GM18502 (cell line): ENCODE data around the gene NR3C2.

Experiments used
- ATAC-seq: cut with Tn5 transposase; IDR thresholded peaks from one replicate; pipeline ENCODE4 v1.9.1; 2021; ENCODE audit warnings: mild to moderate bottlenecking; ENCODE audit not compliant: unreplicated experiment, poor library complexity

Gene NR3C2

DNA sequence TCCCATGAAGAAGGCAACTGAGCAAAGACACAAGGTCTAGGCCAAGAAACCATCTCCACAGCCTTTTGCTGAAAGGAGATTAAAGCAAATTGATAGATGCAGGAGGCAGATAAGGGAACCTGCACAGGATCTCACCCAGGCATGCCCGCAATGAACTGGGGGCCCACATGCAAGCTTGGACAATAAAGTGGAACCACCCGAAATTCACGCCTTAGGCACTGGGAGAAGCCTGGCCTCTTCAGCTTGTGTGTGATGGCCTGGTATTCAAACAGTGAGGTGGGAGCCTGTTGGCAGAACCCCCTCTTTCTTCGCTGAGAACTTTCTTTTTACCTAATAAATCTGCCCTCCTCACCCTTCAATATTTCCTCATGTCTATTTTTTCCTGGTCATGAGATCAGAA lies 213.2 kb downstream of the NR3C2 start:
- no peak for ATAC-seq

DNA sequence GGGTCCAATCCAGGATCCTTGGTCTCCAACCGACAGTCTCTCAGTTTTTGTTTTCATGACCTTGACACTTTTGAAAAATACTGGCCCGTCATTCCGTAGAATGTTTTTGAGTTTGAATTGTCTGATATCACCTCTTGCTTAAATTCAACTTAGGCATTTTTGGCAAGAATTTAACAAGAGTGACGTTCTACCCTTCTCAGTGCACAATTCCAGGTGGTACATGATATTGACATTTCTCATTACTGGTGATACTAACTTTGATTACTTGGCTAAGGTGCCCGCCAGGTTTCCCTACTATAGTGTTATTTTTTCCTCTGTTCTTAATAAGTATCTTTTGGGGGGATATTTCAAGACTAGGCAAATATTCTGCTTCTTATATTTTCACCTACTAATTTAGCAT lies 215.1 kb downstream of the NR3C2 start:
- no peak for ATAC-seq

DNA sequence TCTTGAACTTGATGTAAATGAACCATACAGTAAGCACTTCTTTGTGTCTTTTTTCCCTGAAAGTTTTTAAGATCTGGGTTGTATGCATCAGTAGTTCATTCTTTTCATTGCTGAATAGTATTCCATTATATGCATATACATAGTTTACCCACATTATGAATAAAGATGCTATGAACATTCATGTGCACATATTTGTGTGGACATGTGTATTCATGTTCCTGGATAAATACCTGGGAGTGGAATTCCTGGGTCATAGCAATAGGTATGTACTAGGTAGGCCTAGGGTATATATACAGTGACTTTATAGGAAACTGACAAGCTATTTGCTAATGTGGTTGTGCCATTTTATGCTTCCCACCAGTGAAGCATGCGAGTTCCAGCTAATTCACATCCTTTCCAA lies 215.9 kb downstream of the NR3C2 start:
- no peak for ATAC-seq

DNA sequence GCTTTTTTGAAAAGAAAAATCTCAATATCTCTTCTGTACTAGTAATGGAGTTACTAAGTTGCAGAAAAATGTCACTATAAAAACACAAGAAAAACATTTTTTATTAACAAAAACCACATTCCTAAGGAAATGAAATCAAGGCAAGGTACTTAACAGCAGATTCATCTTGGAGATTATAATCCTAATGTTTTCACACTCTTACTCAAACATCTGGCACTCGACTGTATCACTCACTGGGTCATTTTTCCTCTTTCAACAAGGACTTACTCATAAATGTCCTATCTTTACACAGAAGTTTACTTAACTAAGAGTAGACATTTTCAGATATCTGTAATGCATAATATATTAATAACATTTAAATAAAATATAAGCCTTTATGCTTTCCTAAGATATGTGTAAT lies 216.6 kb downstream of the NR3C2 start:
- ATAC-seq = no peak

DNA sequence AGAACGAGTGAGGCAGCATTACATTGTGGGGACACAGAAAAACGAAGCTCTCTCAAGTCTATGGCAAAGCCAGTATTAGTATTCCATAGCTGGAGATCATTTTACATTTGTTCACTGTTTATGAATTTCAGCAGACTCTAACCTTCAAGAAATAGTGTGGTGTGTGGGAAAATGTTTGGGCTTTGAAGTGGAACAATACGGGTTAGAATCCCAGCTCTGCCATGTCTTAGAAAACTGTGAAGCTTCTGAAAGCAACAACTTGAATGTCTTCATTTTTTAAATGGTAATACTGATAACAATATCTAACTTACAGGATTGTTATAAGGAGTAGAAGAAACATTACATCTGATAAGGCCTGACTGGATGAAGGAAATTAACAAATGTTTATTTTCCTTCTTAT lies 217.7 kb downstream of the NR3C2 start:
- ATAC-seq = no peak

DNA sequence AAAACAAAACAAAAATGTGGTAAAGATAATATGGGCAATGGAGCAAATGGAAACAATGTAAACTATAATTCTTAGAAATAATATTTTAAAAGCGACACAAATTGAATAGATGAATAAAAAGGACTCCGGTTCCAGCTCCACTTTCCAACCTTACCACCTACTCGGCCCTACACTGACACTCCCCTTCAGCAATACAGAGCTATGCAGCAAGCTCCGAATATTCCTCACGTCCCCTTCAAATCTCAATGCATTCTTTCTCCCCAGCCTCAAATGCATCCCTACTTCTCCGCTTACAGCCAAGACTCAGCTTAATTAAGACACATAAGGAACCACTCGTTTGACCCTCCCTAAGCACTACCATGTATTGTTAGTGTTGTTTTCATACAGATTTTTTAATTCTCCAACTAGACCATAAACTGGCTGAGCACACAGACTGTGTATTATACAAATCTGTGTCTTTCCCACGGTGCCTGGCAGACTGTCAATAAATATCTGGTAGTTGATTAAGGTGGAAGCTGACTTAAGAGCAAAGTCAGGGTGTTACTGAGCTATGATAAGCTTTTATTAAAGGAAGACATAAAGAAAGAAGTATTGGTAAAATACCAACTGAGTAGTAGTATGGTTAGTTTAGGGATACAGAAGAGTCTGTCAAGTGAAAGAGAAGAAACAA lies 219.1 kb downstream of the NR3C2 start:
- no peak for ATAC-seq

DNA sequence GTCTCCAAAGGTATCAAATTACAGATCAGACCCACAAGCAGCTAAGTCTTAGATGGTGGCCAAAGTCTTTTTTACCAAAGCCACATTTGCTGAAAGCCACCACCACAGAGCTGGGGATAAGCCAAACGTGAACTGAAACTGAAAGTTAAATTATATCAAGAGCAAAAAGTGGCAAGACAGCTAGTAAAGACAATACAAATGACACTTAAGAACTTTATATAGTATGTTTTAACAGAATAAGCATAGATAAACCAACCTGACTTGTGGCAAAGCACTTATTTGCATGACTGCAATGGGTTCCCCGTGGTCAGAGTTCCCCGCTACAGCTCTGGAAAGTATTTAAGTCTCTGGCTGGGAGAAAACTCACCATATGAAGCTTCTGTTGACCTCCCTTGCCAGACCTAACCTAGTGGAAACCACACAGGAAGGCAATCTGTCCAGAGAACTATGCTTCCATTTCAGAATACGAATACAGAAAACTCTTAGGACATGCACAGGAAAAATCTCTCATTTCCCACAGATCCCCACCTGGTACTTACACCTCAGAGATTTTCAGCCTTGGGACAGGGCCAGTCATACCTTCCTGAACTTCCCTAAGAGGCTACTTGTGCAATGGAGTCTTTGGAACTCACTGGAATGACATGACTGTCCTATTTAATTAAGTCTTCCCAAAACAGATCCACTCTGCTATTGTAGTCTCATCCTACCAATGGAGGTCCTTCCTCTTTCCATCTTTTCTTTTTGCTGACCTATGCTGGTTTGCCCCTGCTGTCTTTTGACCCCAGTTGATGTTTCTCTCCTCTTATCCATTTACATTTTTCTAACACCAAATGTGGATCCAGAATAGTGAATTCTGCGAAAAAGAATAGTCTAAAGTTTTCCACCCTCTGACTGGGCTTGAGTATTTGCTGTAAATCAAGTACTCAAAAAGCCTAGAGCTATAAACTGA lies 225.1 kb downstream of the NR3C2 start:
- peak; percentile 95 for ATAC-seq

DNA sequence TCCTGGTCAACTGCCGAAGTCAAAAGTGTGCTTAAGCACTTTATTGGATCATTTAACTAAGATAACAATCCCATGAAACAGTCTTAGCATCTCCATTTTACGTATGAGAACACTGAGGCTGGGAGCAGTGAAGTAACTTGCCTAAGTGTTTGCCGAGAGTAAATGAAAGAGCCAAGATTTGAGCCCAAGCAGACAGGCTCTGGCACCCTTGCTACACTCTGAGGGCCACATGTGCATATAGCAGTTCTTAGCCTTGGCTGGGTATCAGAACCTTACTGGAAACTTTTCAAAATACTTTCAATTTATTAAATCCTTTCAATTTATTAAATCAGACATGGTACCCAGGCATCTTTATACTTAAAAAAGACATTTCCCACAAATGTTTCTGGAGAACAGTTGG lies 225.9 kb downstream of the NR3C2 start:
- ATAC-seq = no peak

DNA sequence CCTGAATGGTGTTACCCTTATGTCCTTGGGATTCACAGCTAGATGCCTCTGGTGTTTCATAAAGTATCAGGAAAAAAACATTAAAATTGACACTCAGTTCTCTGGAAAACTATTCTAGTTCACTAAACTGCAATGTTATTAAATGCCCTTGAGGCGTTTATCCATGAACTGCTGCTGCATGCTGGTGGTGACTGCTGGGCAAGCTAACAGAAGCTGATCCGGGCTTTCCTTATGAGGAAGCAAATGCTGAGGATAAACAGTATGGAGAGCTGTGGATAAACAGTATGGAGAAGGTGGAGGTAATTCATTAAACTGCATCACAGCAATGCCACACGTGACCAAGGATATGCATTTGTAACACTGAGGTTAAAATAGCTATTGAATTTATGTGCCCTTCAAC lies 227.0 kb downstream of the NR3C2 start:
- no peak for ATAC-seq

DNA sequence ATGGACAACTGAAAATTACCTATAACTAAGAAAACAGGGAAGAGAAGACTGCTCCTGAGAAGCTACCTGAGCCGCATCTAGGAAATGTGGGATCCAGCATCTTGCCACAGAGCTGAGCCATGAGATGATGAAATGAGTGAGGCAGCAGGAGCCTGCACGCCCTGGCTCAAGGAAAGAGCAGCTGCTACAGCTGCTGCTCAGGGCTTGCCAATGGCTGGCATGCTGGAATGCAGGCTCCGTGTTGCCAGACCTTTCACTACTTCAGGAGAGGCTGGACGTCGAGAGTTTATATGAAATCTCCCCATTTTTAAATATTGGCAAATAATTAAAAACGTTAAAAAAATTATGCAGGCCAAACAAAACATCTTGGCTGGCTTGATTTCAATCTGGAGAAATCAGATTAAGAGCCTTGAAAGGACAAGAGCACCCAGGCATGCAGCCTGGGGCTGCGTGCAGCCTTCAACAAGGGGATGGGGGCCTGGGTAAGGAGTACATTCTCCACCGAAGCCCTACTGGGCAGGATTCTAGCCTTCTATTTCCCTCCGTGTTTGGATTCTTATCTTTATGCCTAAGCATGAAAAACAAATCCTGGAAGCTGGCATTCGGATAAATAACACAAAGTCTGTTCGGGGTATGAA lies 227.6 kb downstream of the NR3C2 start:
- no peak for ATAC-seq

DNA sequence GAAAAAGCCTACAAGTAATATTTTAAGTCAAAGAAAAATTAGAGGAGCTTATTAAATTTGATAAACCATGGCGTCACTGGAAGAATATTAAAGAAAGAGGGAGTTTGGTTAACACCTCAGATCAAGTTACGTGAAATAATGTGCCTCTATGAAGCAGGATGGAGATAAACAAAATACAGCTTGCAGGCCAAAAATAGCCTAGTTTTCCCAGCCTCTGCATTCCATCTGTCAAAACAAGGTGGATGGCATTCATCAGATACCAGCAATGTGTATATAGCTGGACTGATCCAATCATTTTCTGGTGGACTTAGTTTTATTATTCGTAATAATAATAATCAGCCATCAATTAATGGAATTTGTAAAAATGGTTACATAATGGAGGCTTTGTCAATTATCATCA lies 230.7 kb downstream of the NR3C2 start:
- ATAC-seq = no peak

DNA sequence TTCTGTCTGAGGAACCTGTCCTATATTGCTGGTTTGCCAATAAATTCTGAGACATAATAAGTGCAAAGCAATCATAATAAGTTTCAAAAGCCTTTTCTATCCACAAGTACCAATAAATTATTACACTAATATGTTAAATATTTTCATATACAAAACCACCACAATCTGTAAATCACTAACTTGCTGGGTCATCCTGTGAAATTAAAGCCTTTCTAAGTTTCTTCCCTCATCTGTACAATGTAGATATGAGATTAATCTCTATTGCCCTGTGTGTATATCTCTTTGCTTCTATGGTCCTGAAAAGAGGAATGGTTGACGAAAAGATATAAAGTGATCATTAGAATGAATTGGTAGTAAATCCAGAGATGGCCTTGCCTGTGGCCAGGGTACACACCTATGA lies 231.6 kb downstream of the NR3C2 start:
- no peak for ATAC-seq

DNA sequence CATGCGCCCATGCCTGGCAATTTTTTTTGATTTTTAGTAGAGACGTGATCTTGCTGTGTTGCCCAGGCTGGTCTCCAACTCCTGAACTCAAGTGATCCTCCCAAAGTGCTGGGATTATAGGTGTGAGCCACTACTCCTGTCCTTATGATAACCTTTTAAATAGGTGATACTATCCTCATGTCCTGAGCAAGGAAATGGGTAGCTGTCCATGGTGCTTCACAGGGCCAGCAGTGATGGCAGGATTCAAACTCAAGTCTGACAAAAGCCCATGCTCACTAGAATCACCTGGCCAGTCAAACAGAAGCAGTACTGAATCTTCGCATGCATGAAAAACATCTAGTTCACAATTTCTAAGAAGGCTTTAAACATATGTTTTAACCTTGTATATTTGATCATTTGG lies 235.1 kb downstream of the NR3C2 start:
- no peak for ATAC-seq

DNA sequence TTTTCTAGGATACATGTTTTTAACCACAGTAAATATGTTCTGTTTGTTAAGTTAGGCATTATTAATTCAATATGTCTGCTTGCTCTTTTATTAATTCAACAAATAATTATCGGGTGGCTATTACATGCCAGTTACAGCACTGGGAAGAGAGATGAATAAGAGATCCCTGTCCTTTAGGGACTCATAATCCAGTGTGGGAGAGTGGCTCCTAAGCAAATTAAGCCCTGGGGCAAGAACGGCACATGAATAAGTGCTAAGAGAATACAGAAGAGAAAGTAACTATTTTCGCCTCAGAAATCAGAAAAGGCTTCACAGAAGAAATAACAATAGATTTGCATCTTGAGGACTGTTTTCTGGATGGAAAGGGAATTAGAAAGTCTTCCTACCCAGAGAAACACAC lies 236.7 kb downstream of the NR3C2 start:
- ATAC-seq = no peak

DNA sequence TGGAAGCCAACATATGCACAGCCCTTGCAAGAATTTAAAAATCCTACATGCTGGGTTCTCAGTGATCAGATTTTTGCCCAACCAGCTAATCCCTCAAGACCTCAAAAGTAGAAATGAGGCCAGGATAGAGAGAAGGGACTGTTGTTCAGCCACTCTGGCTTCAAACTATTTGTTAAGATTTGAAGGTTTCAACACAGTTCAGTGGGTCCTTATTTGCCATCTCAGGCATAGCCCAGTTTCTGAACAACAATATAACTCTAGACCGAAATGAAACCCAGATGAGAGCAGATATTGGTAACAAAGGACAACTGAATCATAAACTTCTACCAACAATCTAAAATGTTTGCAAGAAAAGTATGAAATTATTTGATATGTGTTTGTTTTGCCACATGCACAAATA lies 237.3 kb downstream of the NR3C2 start:
- no peak for ATAC-seq

DNA sequence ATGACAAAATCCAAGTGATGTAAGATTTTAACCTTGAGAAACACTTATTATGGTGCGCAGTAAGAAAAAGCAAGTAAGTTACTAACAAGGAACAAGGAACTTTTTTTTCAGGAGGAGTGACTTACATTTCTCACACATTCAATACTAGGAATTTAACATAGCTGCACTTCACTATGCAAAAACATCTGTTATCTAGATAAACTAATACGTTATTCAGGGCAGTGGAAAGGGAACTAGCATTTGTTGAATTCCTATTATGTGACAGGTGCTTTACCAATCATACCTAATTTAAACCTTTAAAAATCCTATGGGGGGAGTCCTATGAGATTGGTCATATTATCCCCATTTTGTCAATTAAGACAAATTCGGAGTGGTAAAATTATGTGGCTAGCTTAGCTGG lies 238.0 kb downstream of the NR3C2 start:
- ATAC-seq = no peak

DNA sequence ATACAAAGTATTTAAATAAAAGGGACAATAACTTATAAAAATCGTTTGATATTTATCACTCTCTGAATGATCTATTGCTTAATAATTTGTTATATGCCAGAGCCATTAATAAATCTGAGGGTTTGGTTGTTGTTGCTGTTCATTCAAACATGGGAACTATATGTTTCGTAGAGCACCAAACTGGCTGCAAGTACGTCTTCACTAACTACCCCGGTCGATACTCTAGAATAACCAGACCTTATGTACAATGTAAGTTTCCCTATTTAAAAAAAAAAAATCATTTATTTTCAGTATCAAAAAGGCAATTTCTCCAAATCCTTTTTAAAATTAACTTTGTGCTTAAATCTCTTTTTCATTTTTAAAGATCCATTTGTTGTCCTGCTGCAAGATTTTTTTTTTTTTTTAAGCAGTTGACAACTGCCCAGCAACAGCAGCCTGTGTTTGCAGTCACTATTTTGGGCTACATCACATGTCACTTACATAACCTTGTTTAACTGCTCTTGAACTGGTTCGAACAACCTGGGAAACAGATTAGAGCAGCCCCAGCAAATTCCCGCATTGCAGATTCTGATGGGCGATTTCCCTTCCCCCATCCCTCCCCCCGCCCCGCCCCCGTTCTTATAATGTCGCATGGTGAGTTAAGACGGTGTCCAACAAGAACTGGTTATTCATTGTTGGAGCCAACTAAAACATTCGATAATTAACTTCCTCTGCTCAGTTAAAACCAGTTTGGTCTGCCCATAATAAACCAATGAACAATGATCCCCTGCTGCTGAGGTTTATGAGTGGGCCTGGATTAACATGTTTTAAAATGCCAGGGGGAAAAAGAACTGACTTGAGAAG lies 238.9 kb downstream of the NR3C2 start:
- no peak for ATAC-seq

DNA sequence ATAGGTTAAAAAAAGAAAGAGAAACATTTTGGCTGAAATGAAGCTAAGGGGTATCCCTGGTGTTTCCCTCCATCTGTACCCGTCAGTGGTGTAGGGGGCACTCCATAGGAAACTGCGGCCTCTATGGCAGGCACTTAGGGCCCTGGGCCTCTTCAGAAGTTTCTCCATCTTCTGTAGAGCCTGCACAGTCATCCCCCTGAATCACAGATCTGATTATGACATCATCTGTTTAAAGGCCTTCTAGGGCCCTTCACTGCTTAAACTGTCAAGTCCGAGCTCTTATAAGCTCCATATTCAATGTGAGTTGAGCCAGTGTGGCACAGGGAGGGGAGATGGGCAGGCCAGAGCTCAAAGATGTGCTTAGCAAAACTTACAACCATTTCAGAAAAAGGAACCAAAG lies 241.3 kb downstream of the NR3C2 start:
- ATAC-seq = no peak

DNA sequence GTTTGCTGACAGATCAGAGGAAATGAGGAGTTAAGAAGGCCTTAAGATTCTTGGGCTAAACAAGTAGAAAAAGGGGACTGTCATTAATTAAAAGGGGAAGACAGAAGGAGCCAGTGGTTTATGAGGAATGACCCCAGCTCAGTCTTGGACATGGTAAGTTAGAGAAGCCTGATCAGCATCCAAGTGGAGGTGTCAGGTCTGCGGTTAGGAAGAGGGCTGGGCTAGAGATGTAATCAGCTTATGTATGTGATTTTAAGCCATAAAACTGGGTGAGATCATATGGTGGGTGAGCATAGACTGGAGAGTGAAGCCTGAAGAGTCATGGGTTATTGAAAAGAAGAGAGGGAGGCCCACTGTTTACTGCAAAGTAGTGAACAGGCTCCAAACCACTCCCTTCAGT lies 246.1 kb downstream of the NR3C2 start:
- no peak for ATAC-seq

DNA sequence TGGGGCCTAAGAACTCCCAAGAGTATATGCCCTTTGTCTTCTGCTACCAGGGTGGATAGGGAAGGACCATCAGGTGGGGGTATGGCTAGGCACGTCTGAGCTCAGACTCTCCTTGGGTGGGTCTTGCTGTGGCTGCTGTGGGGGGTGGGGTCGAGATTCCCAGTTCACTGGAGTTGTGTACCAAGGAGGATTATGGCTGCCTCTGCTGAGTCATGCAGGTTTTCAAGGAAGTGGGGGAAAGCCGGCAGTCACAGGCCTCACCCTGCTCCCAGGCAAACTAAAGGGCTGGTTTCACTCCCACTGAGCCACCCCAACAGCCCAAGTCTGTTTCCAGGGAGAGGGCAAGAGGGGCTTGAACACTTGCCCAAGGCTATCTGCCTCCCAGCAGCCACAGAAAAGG lies 249.7 kb downstream of the NR3C2 start:
- ATAC-seq = no peak
